Activated T-cell treated with anti-CD3 and anti-CD28 coated beads for 4 hours (primary cell): ENCODE data around the gene PLXNA1.
A peak's percentile ranks its signal among the peaks of the same experiment; 100 is the strongest.

Source experiments
- DNase-seq: peaks from one replicate; pipeline ENCODE4 v3.0.0-alpha.2; 2020

PLXNA1 gene

DNA sequence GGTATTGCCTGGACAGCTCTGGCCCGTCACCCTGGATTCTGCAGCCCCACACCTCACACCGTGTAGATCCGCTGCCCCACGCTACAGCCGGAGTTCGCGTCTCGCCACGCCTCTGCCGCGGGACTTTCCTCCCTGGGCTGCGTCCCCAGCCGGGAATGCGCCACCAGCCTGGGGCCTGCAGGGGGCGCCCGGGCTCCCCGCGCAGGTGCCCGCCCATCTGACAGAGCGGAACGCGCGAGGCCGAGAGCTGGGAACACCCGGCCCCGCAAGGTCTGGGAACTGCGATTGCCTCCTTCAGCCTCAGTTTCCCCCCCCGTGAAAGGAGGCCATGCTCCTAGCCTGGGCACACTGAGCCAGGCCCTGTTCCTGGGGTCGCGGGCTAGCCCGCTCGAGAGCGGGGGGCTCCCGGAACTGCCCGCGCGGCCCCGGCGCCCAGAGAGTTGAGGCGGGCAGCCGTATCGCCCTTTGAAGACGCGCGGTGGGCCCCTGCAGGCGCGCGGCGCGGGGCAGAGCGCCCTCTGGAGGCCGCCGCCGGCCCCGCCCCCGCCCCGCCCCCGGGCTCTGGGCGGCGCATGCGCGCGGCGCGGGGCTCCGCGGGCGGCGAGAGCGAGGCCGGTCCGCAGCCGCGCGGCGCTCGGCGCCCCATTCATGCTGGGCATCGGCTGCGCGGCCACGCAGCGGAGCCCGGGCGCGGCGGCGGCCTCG is at the start of gene PLXNA1:
PLXNA1 (plus strand) TSS at position 645 of the 705 bp plus-strand sequence. CDS start 5,479 bp downstream, outside the sequence.
- DNase-seq: peak; percentile 80

DNA sequence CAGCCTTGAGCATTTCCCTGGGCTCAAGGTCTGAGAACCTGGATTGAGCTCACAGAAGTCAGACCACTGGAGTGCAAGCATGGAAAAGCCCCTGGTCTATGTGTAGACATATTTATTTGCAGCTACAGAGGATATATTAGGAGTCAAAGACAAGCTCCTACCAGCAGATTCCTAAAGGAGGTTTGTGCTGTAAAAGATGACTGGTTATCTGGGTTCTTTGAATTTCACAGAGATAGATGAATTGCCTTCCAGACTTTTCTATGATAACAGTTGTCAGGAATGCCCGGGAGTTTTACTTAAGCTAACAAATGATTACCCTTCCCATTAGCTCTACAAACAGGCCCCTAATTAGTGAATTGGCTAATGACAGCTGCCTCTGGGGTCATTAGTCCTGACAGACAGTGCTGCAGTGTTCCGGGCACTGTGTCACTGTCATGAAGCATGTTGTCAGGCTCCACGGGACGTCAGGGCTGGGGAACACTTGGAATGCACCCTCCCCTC is 48.8 kb upstream of the PLXNA1 start:
- no peak for DNase-seq

DNA sequence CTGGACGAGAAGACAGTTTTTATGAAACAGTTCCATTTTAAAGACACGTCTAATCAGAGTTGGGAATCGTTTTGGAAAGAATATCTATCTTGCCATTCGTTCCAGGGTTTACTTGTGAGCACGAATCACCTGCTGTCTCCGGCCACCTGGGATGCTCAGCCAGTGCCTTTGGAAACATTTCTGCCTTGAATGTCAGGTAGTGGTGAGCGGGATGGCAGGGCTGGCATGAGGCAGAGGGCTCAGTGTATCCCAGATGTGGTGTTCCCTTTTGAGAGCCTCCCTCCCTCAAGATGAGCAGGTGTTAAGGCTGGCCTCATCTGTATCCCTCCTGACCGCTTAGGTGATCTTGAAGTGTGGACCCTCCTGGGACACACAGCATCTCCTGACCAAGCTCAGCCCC is 47.9 kb upstream of the PLXNA1 start:
- no peak for DNase-seq

DNA sequence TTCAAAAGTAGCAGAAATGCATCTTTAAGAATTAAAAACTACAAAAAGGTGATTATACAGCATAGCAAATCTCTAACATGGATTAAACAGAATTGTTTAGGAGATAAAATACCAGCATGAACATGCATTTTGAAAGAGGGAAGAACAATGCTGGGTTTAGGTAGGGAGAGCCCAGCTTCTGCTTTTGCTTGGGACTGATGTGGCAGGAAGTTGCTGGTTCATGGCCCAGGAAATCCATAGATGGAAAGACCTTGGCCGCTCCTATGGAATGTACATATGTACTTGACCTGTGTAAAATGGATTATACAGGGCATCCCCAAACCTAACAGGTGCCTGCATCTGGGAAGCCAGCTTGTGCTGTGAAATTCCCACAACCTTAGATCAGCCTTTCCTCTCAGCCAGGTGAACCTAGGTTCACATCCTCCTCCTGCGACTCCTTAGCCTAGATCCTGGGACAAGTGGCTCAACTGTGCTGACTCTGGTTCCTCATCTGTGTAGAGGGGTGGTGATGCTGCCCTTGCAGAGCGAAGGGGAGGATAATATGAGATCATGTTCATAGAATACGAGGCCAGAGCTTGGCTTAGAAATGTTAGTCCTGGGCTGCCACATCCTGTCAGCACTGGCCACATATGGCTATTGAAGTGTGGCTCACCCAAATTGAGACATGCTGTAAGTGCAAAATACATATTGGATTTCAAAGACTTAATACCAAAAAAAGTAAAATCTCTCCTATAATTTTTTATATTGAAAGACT is 47.0 kb upstream of the PLXNA1 start:
- no peak for DNase-seq

DNA sequence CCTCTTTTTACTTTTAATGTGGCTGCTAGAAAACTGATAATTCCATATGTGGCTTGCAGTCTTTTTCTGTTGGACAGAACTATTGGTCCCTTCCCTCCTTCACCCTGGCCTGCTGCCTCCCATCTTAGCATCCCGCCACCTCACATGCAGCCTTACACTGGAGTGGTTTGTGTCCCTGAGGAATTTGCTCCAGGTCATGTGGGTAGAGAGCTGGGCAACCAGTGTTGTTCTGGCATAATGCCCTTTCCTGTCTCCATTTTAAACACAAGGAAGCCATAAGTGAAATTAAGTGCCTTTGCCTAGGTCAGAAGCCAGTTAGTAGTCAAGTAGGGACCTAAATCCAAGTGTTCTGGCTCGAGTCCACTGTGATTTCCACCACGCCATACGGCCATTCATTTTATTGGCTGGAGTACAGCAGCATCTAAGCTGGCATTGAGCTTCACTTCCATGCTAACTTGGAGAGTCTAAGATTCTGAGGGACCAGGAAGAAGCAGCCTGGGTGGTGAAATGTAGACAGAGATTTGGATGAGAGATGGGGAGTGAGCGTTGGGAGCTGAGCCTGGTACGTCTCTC is 46.0 kb upstream of the PLXNA1 start:
- no peak for DNase-seq

DNA sequence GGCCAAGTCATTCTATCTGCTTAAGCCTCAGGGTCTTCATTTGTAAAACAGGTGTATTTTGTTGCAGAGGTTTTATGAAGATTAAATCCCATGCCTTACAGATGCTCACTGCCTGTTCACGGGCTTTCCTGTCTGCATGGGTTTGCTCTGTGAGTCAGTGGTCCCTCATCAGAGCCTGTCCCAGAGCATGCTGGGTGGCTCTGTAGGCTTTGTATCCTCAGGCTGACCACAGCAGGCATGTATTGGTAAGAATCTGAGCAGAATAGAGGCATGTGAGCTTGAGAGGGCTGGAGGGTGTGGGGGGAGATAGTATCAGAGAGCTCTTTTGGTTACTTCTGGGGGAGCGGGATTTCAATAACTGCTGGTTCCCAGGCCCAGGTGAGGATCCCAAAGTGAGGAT is 45.4 kb upstream of the PLXNA1 start:
- DNase-seq: no peak

DNA sequence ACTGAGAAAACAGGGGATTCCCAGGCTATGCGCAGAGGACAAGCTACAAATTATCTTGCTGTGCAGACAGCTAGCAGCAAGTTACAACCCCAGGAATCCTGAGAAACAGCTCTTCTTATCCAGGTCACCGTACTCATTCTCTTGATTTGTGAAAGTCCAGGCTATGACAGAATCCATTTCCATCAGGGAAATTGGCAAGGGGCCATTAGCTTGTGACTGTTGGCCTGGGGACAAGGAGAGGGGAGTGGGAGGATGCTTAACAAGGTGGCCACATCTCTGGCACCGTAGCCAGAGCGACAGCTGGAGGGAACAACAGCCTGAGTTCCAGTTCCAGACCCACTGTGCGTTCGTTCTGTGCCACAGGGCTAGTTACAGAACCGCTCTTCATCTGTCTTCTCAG is 44.9 kb upstream of the PLXNA1 start:
- no peak for DNase-seq

DNA sequence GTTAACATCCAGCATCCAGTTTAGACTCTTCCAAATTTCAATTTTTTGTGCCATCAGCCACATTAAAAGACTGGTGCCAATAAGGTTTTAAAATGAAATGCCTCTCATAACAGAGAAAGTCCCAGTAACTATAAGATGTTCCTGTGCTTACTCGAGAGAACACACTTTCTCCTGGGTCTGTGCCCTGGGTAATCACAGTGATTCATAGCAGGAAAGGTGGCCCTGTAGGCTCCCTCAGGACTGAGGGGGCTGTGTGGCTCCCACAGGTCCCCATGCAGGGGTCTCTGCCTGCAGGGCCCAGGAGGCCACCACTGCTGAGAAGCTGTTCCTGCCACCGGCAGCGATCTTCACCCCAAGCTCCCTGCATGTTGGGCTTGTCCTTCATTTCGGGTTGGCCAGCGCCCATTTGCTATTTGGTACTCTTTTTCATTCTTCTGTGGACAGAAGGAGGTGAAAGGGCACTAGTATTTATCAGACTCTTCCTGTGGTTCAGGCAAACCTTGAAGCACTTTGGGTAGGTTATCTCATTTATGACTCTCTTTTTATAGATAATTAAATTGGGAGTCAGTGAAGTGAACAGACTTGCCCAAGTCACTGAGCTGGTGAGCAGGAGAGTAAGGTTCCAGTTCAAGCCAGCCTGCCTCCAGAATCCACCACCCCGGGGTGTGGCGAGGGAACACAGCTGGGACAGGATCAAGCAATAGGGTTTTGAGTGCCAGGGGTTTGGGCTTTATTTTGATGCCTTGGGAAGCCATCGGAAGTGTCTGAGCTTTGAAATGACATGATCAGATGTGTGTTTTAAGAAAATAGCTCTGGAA is 44.2 kb upstream of the PLXNA1 start:
- no peak for DNase-seq

DNA sequence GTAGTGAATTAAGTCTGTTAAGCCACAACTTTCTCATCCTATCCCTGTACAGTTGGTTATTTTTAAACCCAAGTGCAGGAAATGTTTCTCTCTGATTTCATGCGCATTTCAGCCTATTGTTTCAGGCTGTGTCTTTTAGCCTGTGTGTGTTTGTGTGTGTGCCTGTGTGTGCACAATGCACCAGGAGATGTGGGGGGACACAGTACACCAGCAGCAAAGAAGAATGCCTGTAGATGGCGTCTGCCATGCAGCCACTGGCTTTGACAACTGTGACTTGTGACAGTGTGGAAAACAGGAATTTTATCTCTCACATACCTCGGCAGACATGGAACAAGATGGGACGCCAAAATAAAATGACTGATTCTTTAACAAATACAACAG is 43.6 kb upstream of the PLXNA1 start:
- no peak for DNase-seq

DNA sequence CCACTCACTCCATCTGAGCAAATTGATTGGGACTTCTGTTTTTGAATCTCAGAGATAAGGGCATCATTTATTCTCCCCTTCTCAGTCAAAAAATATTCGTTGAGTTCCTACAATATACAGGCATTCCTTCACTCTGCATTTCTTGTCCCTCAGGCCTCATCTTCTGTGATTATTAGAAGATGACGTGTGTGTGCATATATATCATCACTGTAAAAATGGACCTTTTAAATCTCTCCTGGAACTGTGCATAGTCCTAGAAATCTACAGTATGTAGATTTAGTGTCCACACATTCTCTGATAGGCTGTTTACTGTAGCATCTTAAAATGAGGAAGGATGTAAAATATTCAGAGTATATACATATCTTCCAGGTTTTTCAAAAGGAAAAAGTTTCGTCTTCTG is 43.2 kb upstream of the PLXNA1 start:
- no peak for DNase-seq

DNA sequence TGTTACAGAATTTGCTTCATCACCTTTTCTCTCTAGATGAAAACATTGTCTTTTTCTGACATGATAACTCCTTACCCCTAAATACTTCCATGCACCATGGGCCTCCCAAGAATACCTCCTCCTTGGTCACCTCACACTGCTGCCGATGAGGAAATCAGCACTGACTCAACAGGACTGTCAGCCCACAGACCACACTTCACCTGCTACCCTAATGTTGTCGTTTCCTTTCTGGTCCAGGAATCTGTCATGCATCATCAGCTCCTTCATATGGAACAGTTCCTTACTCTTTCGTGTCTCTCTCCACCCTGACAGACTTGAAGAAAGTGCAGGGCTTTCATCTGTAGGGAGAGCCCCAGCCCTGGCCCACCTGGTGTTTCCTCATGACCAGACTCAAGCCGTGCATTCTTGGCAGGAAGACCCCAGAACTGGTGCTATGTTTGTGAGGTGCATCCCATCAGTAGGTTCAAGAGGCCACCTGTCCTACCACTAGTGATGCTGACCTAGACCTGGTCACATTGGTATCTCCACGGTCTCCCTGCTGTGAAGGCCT is 41.1 kb upstream of the PLXNA1 start:
- no peak for DNase-seq

DNA sequence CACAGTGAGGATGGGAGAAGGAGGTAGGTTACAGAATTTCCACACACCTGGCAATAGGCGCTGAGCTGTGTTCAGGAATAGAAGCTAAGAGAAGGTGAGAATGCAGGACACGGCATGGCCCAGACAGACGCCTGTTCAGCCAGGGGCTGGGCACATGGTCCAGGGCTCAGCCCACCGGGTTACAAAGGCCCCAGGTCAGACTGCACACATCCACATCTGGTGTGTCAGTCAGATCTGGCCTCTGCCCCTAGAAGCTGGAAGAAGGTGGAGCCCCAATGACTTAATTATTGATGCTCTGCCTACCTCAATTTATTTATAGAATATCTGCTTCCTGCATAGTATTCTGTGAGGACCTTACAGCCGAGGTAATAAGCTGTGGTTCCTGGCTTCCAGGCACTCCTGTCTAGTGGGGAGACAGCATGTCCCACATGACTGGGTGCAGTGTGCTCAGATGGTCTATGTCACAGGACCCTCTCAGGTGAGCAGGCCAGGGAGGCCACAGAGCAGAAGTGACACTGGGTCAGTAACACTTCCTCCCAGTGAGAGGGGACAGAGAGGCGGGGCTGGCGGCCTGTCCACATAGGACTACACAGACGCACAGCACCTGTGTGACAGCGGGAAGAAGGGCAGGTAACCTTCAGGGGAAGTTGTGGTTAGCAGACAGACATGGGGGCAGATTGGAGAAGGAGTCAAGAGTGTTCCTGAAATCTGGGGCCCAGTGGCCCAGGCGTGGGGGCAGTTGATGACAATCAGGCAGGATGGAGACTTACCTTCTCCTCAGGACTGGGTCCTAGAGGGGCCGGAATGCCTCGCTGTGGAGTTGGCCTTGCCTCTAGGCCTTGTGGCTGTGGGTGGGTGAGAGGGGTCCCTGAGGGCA is 38.6 kb upstream of the PLXNA1 start:
- no peak for DNase-seq

DNA sequence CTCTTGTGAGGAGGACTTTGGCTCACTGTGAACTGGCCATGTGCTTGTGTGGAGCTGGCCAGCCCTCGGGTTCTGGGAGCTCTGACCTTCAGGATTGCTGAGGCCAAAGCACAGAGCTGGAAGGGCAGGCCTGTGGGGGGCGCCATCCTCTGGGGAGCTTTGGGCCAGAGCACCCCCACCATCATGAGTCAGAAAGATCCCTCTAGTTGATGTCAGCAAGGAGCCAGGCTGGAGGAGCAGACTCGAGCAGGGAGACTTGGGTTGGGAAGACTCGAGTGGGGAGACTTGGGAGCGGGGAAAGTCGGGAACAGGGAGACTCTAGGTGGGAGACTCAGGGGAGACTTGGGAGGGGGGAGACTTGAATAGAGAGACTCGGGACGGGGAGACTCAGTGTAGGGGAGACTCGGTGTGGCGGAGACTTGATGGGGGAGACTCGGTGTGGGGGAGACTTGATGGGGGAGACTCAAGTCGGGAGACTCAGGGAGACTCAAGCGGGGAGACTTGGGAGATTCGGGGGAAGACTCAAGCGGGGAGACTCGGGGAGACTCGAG is 37.7 kb upstream of the PLXNA1 start:
- DNase-seq: no peak

DNA sequence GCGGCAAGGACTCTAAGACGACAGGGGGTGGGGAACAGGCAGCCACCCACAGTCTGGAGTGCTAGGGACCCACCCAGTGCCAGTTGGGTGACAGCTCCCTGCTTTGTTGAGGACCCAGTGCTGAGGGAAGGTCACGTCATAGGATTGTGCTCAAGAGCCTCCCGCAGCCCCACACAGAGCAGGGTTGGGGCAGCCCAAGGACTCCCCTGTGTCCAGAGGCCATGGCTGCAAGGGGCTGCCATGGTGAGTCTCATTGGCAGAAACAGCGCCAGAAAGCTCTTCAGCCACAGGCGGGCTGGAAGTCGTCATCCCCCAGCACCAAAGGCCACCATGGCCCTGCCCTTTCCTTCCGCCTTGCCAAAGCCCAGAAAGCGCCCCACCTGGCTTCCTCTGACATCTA is 37.0 kb upstream of the PLXNA1 start:
- DNase-seq: no peak

DNA sequence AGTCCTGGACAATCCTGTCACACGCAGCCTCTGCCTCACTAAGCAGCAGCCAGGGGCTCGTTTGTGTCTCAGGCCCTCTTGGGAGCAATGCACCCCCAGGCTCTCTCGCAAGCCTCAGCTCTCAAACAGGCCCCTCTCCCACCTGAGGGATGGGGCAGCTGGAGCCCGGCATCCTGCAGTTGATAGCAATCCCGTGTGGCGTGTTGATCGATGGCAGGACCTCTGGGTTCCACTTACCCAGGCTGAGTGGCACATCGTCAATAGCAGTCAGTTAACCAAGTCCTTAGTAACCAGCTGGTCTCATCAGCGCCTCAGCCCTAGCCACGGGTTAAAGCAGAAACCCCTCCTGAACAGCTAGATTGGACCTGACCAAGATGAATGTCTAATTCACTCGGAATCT is 36.5 kb upstream of the PLXNA1 start:
- no peak for DNase-seq

DNA sequence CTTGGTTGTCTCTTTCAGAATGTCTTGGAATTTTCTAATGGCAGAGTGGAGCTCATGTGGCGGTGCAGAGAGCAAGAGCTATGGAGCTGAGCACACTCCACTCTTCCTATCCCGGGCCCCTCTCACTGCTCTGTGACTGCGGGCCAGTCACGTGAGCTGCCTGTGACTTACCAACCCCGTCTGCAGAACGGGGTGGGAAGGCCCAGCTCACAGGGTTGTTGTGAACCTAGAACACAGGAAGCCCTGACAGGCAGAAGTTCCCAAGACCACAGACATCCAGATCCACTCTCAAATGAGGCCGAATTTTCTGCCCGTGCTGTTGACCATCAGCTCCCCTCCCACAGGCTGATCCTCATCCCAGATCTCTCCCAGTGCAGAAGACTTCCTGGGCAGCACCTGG is 35.5 kb upstream of the PLXNA1 start:
- no peak for DNase-seq

DNA sequence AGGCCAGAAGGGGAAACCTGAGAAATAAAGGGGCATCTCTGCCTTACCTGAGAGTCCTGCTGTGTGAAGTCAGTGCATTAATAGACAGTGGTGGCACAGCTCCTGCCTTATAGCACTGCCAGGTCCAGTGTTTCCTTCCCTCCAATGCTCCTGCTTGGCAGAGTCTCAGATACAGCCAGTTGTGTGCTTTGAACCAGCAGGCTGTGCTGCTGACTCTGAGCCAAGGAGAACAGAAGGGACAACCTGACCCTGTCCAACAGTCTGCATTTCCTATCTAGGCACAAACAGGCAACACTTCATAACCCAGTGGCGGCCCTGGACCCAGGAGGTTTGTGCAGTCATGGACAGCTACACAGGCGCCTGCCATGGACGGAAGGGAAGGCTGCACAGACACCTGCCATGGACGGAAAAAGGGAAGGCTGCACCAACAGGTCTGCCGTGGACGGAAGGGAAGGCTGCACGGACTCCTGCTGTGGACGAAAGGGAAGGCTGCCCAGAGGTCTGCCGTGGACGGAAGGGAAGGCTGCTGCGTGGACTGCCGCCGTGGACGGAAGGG is 33.9 kb upstream of the PLXNA1 start:
- DNase-seq: no peak

DNA sequence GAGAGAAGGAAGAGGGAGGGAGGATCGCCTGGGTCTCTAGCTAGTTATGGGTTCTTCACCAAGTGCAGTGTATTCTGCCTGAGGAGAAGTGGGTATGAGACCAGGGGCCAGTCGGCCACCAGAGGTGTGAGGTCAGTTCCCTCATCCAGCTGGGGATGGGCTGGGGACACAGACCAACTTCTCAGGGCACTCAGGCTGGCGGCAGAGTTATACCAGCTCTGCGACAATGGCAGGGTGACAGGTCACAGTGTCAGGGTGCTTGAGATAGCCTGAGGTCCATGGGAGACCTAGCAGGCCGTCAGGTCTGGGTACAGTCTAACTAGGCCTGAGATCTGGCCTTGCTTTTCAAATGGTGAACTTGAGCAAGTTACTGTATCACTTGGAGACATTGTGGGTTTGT is 31.4 kb upstream of the PLXNA1 start:
- no peak for DNase-seq

DNA sequence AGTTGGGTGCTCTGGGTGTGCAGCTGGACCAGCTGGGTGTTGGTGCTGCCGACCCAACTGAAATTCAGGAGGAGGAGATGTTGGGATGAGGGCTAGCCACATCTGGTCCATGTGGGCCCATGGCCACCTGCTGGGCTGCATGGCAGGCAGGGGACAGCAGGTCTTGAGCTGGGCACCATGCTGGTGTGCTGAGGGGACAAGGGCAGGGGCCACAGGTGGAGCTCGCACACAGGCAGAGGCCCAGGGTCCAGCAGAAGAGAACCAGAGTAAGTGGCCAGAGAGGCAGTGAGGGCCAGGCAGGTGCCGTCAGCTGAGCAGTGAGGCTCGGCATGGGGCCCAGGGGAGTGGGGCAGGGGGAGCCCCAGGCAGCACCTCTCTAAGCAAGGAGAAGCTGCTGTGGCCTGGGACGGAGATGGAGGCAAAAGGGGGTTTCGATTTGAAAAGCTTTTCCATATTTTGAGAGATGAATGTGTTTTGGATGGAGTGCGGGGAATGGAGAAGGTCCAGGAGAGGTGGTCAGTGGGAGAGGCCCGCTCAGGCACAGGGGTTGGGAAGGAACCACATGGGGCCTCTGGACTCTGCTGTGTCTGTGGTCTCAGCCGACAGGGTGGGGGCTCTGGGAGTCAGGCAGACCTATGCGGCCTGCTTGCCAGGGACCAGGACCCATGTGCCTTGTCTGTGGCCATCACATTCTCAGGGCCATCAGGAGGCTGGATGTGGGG is 30.5 kb upstream of the PLXNA1 start:
- no peak for DNase-seq

DNA sequence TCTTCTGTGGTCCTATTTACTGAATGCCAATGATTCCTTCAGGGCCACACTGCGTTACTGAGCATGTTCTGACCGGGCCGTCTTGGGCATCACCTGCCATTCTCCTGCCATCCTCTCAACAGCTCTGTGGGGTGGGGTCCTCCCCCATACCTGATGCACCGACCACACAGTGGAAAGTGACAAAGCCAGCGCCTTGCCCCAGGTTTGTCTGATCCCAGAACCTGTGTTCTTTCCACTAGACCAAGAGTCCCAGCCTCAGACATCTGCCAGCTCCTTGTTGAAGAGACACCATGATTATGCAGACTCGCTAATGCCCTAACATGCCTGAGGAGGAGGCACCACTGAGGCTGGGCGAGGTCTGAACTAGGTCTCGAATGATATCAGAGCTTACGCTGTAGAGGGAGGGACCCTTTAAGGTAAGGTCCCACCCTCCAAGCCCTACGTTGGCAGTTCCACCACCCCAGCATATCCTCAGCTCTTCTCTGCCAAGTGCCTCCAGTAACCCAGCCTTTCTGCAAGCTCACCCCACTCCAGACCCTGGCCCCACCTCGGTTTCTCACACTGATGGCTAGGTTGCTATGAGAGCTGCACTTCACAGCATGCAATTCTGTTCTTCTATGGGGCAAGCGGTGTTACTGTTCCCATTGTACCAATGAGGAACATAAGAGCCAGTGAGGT is 29.8 kb upstream of the PLXNA1 start:
- no peak for DNase-seq
